Measurements from ENCODE around the gene SSH3. TPM values are rescaled to one million over a fixed set of nuclear protein-coding genes. Genes with fewer than 3 reads are reported as not detected.

SSH3 gene
- total RNA-seq, 1 donor from 2014 or later = 20.1 TPM

GRCh38 chr11:67280788-67281551 lies 22.4 kb upstream of the SSH3 start:
- no peaks in the 10 kb centered on the region for H4K20me1 ChIP-seq (ENCODE audit: insufficient read depth, low read length)
- H3K27ac Mint-ChIP-seq (ENCODE audit: unreplicated experiment) = no peak overlapping the region
- H3K4me3 Mint-ChIP-seq (ENCODE audit: unreplicated experiment) = no peak overlapping the region
- H3K9me3 Mint-ChIP-seq (ENCODE audit: unreplicated experiment) = no peaks in the 10 kb centered on the region
- H3K27me3 ChIP-seq (ENCODE audit: insufficient read depth, low read length) = no peaks in the 10 kb centered on the region
- peaks cover 9% of the 10 kb centered on the region for H3K4me1 ChIP-seq (ENCODE audit: insufficient read depth, low read length)
- peaks cover 11% of the 10 kb centered on the region for H3K36me3 ChIP-seq (ENCODE audit: insufficient read depth, low read length)
- H3K9ac ChIP-seq (ENCODE audit: low read length) = no peak overlapping the region
- no peak overlapping the region for H3K27ac ChIP-seq (ENCODE audit: low read depth, low read length)
- H3K36me3 Mint-ChIP-seq (ENCODE audit: low read depth, unreplicated experiment) = peaks cover 2% of the 10 kb centered on the region
- no peak overlapping the region for H2AFZ ChIP-seq (ENCODE audit: low read depth, low read length)
- no peak overlapping the region for H3K4me2 ChIP-seq (ENCODE audit: low read length)
- no peaks in the 10 kb centered on the region for H3K27me3 Mint-ChIP-seq (ENCODE audit: low read depth, unreplicated experiment)
- TF ChIP-seq CTCF (IDR thresholded peaks at IDR 0.05; ENCODE audit: insufficient read depth, low read depth, low read length) (no peak), EZH2 (IDR thresholded peaks at IDR 0.05; ENCODE audit: insufficient read depth, low read length) (no peak)
- no peak overlapping the region for H3K4me3 ChIP-seq (ENCODE audit: insufficient read depth, low read depth, low read length)
- peaks cover 17% of the 10 kb centered on the region for H3K79me2 ChIP-seq (ENCODE audit: insufficient read depth, low read length)
- FAIRE-seq = no peak
- no peaks in the 10 kb centered on the region for H3K4me1 Mint-ChIP-seq (ENCODE audit: low read depth, unreplicated experiment)
- DNase-seq (ENCODE audit: low read depth) = no peak
- H3K9me3 ChIP-seq (ENCODE audit: insufficient read depth, low read depth, low read length) = no peaks in the 10 kb centered on the region

GRCh38 chr11:67281552-67282150 lies 21.7 kb upstream of the SSH3 start:
- Histone ChIP-seq H3K27me3 (ENCODE audit: insufficient read depth, low read length) (no peaks in the 10 kb centered on the region), H3K4me1 (ENCODE audit: insufficient read depth, low read length) (peaks cover 7% of the 10 kb centered on the region), H4K20me1 (ENCODE audit: insufficient read depth, low read length) (no peaks in the 10 kb centered on the region), H3K27ac (ENCODE audit: low read depth, low read length) (no peak overlapping the region), H3K36me3 (ENCODE audit: insufficient read depth, low read length) (peaks cover 11% of the 10 kb centered on the region), H3K79me2 (ENCODE audit: insufficient read depth, low read length) (peaks cover 10% of the 10 kb centered on the region), H3K9ac (ENCODE audit: low read length) (no peak overlapping the region), H2AFZ (ENCODE audit: low read depth, low read length) (no peak overlapping the region), H3K9me3 (ENCODE audit: insufficient read depth, low read depth, low read length) (no peaks in the 10 kb centered on the region), H3K4me2 (ENCODE audit: low read length) (no peak overlapping the region), H3K4me3 (ENCODE audit: insufficient read depth, low read depth, low read length) (no peak overlapping the region)
- no peaks in the 10 kb centered on the region for H3K9me3 Mint-ChIP-seq (ENCODE audit: unreplicated experiment)
- no peak overlapping the region for H3K27ac Mint-ChIP-seq (ENCODE audit: unreplicated experiment)
- DNase-seq (ENCODE audit: low read depth) (no peak), FAIRE-seq (no peak)
- H3K4me3 Mint-ChIP-seq (ENCODE audit: unreplicated experiment) = no peak overlapping the region
- no peaks in the 10 kb centered on the region for H3K4me1 Mint-ChIP-seq (ENCODE audit: low read depth, unreplicated experiment)
- H3K27me3 Mint-ChIP-seq (ENCODE audit: low read depth, unreplicated experiment) = no peaks in the 10 kb centered on the region
- peaks cover 2% of the 10 kb centered on the region for H3K36me3 Mint-ChIP-seq (ENCODE audit: low read depth, unreplicated experiment)
- TF ChIP-seq CTCF (IDR thresholded peaks at IDR 0.05; ENCODE audit: insufficient read depth, low read depth, low read length) (no peak), EZH2 (IDR thresholded peaks at IDR 0.05; ENCODE audit: insufficient read depth, low read length) (no peak)
